ENCODE data around the gene HECTD3. TPM values are rescaled to one million over a fixed set of nuclear protein-coding genes. Genes with fewer than 3 reads are reported as not detected.
"Not testable (repeated sequence)": the region's sequence is repeated elsewhere in the genome, so short reads cannot be mapped to it uniquely, and the experiment has no call there.

HECTD3 gene
- total and polyA plus RNA-seq, 3 donors from 2014 or later = 30.9 to 63.4 (median 42.6) TPM

DNA sequence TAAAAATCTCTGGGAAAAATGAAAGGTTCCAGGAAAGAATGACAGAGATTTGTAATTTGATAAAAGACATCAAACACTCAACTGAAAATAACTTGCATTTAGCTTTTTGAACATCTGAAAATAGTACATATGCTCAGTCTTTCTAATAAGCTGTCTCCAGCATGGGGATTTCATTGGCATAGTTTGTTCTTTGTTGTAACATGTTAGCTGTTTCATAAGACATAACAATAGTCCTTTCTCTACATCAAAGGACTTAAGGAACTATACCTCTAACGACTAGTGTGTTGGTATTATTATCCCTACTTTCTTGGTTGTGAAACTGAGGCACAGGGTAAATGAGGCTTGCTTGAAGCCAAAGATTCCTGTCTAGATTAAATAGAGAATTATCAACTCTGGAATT is 46.7 kb downstream of the HECTD3 start:
- no peaks in the 10 kb centered on the region for H3K4me1 ChIP-seq
- H3K9me3 ChIP-seq = no peaks in the 10 kb centered on the region
- H3K27me3 ChIP-seq = no peaks in the 10 kb centered on the region
- no peak overlapping the region for H3K27ac ChIP-seq
- TF ChIP-seq, protein P1, sequence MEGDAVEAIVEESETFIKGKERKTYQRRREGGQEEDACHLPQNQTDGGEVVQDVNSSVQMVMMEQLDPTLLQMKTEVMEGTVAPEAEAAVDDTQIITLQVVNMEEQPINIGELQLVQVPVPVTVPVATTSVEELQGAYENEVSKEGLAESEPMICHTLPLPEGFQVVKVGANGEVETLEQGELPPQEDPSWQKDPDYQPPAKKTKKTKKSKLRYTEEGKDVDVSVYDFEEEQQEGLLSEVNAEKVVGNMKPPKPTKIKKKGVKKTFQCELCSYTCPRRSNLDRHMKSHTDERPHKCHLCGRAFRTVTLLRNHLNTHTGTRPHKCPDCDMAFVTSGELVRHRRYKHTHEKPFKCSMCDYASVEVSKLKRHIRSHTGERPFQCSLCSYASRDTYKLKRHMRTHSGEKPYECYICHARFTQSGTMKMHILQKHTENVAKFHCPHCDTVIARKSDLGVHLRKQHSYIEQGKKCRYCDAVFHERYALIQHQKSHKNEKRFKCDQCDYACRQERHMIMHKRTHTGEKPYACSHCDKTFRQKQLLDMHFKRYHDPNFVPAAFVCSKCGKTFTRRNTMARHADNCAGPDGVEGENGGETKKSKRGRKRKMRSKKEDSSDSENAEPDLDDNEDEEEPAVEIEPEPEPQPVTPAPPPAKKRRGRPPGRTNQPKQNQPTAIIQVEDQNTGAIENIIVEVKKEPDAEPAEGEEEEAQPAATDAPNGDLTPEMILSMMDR (IDR thresholded peaks at IDR 0.05) = no peak
- no peak for TF ChIP-seq POLR2A (IDR thresholded peaks at IDR 0.05)
- no peak for DNase-seq
- H3K36me3 ChIP-seq (ENCODE audit: low read depth, missing control alignments) = no peaks in the 10 kb centered on the region
- WGBS, 2 donors = 70 to 72% methylated on average over 1 of the region's 1 CpG
- no peak overlapping the region for H3K4me3 ChIP-seq
- intact Hi-C loops (cut with DNase I; ENCODE audit: low total_unique reads) = no loop called here

DNA sequence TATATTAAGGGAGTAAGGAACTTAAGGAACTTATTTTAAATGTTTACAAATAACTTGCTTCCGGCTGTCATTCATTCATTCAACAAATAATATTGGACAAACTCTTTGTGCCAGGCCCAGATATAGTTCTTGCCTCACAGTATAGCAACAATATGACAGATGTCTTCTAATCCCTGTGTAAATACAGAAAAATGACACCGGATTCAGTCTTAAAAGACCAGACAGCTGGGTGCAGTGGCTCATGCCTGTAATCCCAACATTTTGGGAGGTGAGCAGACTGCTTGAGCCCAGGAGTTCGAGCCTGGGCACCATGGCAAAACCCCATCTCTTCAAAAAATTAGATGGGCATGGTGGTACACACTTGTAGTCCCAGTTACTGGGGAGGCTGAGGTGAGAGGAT is 48.4 kb downstream of the HECTD3 start:
- no peaks in the 10 kb centered on the region for H3K27me3 ChIP-seq
- intact Hi-C loops (cut with DNase I; ENCODE audit: low total_unique reads) = no loop called here
- no peak for TF ChIP-seq POLR2A (IDR thresholded peaks at IDR 0.05)
- TF ChIP-seq, protein P1 (IDR thresholded peaks at IDR 0.05) = no peak
- WGBS, 2 donors = 95 to 100% methylated on average over 3 of the region's 3 CpGs
- no peaks in the 10 kb centered on the region for H3K9me3 ChIP-seq
- DNase-seq = no peak
- no peak overlapping the region for H3K4me3 ChIP-seq
- H3K27ac ChIP-seq = no peak overlapping the region
- H3K4me1 ChIP-seq = no peaks in the 10 kb centered on the region
- no peaks in the 10 kb centered on the region for H3K36me3 ChIP-seq (ENCODE audit: low read depth, missing control alignments)

DNA sequence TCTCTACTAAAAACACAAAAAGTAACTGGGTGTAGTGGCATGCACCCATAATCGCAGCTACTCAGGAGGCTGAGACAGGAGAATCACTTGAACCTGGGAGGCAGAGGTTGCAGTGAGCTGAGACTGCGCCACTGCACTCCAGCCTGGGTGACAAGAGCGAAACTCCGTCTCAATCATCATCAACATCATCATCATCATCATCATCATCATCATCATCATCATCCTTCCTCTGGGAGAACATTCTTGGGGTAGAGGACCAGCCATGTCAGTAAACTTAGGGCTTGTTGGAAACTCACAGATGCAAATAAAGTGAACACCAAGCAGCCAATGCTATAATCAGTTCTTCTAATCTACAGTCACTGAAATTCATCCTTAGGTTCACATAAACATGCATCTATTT is 49.1 kb downstream of the HECTD3 start:
- H3K9me3 ChIP-seq; intact Hi-C loops (cut with DNase I; ENCODE audit: low total_unique reads); H3K4me1 ChIP-seq; H3K27ac ChIP-seq; H3K27me3 ChIP-seq; H3K36me3 ChIP-seq (ENCODE audit: low read depth, missing control alignments); DNase-seq; H3K4me3 ChIP-seq: not testable (repeated sequence)
- 92 to 96% methylated on average over 4 of the region's 4 CpGs for WGBS, 2 donors

DNA sequence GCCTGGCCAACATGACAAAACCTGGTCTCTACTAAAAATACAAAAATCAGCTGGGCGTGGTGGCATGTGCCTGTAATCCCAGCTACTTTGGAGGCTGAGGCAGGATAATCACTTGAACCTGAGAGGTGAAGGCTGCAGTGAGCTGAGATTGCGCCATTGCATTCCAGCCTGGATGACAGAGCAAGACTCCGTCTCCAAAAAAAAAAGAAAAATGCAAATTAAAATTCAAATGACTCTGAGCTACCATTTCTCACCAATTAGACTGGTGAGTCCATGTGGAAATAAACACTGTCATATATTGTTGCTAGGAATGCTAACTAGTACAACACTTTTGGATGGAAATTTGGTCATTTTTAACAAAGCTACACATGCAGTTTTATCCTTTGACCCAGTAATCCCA is 53.6 kb downstream of the HECTD3 start:
- WGBS, 2 donors = 86 to 88% methylated on average over 3 of the region's 3 CpGs
- H3K27me3 ChIP-seq; H3K4me3 ChIP-seq; H3K4me1 ChIP-seq; DNase-seq; H3K36me3 ChIP-seq (ENCODE audit: low read depth, missing control alignments); H3K9me3 ChIP-seq; intact Hi-C loops (cut with DNase I; ENCODE audit: low total_unique reads); H3K27ac ChIP-seq: not testable (repeated sequence)

DNA sequence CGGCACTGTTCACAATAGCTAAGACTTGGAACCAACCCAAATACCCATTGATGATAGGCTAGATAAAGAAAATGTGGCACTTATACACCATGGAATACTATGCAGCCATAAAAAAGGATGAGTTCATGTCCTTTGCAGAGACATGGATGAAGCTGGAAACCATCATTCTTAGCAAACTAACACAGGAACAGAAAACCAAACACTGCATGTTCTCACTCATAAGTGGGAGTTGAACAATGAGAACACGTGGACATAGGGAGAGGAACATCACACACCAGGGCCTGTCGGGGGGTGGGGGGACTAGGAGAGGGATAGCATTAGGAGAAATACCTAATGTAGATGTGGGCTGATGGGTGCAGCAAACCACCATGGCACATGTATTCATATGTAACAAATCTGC is 55.0 kb downstream of the HECTD3 start:
- WGBS, 2 donors = 89 to 99% methylated on average over 3 of the region's 3 CpGs

More for the DNA sequence above, 55.0 kb downstream of the HECTD3 start:
- H3K4me1 ChIP-seq; DNase-seq; intact Hi-C loops (cut with DNase I; ENCODE audit: low total_unique reads); H3K27ac ChIP-seq; H3K4me3 ChIP-seq; H3K36me3 ChIP-seq (ENCODE audit: low read depth, missing control alignments); H3K9me3 ChIP-seq; H3K27me3 ChIP-seq: not testable (repeated sequence)

Other genes starting within 250 kb of the HECTD3 start
- gene RPS8, start 235.8 kb downstream of the HECTD3 start, total RNA-seq = 100 to 1,000 TPM; 431 to 935 TPM
- gene RPS8, start 235.8 kb downstream of the HECTD3 start, polyA plus RNA-seq (ENCODE audit: insufficient read depth, low read depth, low replicate concordance) = 860 TPM
- gene BEST4, start 223.2 kb downstream of the HECTD3 start, total RNA-seq = 1 to 10 TPM; 1.1 to 1.7 TPM
- 0.79 TPM for gene BEST4, start 223.2 kb downstream of the HECTD3 start, polyA plus RNA-seq (ENCODE audit: insufficient read depth, low read depth, low replicate concordance)
- 10 to 100 TPM; 16.4 to 17.2 TPM for gene PLK3, start 210.9 kb downstream of the HECTD3 start, total RNA-seq
- 7.2 TPM for gene PLK3, start 210.9 kb downstream of the HECTD3 start, polyA plus RNA-seq (ENCODE audit: insufficient read depth, low read depth, low replicate concordance)
- gene DYNLT4, start 204.0 kb downstream of the HECTD3 start, total RNA-seq = 1 to 10 TPM; 3.2 to 4.0 TPM
- gene DYNLT4, start 204.0 kb downstream of the HECTD3 start, polyA plus RNA-seq (ENCODE audit: insufficient read depth, low read depth, low replicate concordance) = 0.47 TPM
- gene BTBD19, start 202.8 kb downstream of the HECTD3 start, total RNA-seq = 10 to 100 TPM; 10.2 to 14.1 TPM
- gene BTBD19, start 202.8 kb downstream of the HECTD3 start, polyA plus RNA-seq (ENCODE audit: insufficient read depth, low read depth, low replicate concordance) = 5.4 TPM
- 10 to 100 TPM; 36.8 to 47.8 TPM for gene PTCH2, start 168.1 kb downstream of the HECTD3 start, total RNA-seq
- gene PTCH2, start 168.1 kb downstream of the HECTD3 start, polyA plus RNA-seq (ENCODE audit: insufficient read depth, low read depth, low replicate concordance) = 15.2 TPM
- gene EIF2B3, start 24.7 kb downstream of the HECTD3 start, total RNA-seq = 10 to 100 TPM; 20.1 to 26.3 TPM
- gene EIF2B3, start 24.7 kb downstream of the HECTD3 start, polyA plus RNA-seq (ENCODE audit: insufficient read depth, low read depth, low replicate concordance) = 30.9 TPM
- 100 to 1,000 TPM; 127 to 187 TPM for gene UROD, start 930 bp upstream of the HECTD3 start, total RNA-seq
- 111 TPM for gene UROD, start 930 bp upstream of the HECTD3 start, polyA plus RNA-seq (ENCODE audit: insufficient read depth, low read depth, low replicate concordance)
- gene ZSWIM5, start 195.3 kb upstream of the HECTD3 start, total RNA-seq = 10 to 100 TPM; 13.7 to 19.5 TPM
- gene ZSWIM5, start 195.3 kb upstream of the HECTD3 start, polyA plus RNA-seq (ENCODE audit: insufficient read depth, low read depth, low replicate concordance) = 8.8 TPM

All from testis (tissue), 3 donors.